ENCODE data around the gene MARCHF10. TPM values are rescaled to one million over a fixed set of nuclear protein-coding genes. Genes with fewer than 3 reads are reported as not detected.

MARCHF10 gene
- total and polyA plus RNA-seq, 2 of the 4 experiments (the other 2 are of a cell fraction) = 0.18 to 0.74 TPM

DNA sequence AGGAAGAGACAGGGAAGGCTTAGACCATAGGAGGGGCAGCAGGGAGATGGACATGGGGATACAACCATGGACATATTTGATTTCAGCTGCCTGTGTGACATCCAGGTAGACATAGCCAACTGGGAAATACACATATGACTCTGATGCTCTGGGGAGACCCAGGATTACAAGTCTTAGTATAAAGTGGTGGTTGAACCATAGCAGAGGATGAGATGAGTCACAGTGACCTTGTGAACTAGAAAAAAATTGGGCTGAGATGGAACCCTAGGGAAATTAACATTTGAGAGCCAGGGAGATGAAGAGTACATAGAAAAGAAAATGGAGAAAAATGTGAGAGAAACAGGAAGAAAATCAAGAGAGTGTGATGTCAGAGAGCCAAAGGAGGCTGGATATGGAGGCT is 10.2 kb downstream of the MARCHF10 start:
- no peaks in the 10 kb centered on the region for H4K20me1 ChIP-seq (ENCODE audit: insufficient read depth, low read length)
- no peak overlapping the region for H3K4me3 ChIP-seq (ENCODE audit: insufficient read depth, low read depth, low read length)
- 0 out of 2 replicates have a peak, but pooled peaks cover 2% of the 10 kb centered on the region for H3K9me1 ChIP-seq (ENCODE audit: insufficient read depth, low read length)
- H3K27me3 ChIP-seq (ENCODE audit: control insufficient read depth, insufficient read depth, low read length) = no peaks in the 10 kb centered on the region
- ATAC-seq (ENCODE audit: low read depth) (no peak; the same call in 1 of the 2 replicates), DNase-seq (peak; percentile 47)
- no TSS peak for BruUV-seq (replicated peaks)
- peaks cover 5% of the 10 kb centered on the region; the same call in 1 of the 2 replicates for H3K4me1 ChIP-seq (ENCODE audit: control insufficient read depth, insufficient read depth, low read length)
- no peak overlapping the region for H3K27ac ChIP-seq (ENCODE audit: insufficient read depth, low read length)
- dilution Hi-C loops (cut with HindIII; ENCODE audit: low sequenced_read_pairs, unreplicated experiment) = no loop called here
- peak overlapping the region; percentile 52; the same call in 1 of the 2 replicates for H2BK120ac ChIP-seq (ENCODE audit: low read depth, low read length)
- 0 out of 2 replicates have a peak overlapping the region, but pooled peaks have one; percentile 50 for H3K4ac ChIP-seq (ENCODE audit: low read depth, low read length)
- peak overlapping the region; percentile 89 for H2AK5ac ChIP-seq (ENCODE audit: low read depth, low read length)
- H3K9me3 ChIP-seq (ENCODE audit: control insufficient read depth, insufficient read depth, low read length) = no peaks in the 10 kb centered on the region
- H4K5ac ChIP-seq (ENCODE audit: low read depth, low read length) = no peak overlapping the region
- H3K79me1 ChIP-seq (ENCODE audit: low read depth in 1 of 2, low read length in 2 of 2) = no peaks in the 10 kb centered on the region
- no peak overlapping the region for H4K8ac ChIP-seq (ENCODE audit: low read depth in 2 of 2, low read length in 2 of 2)
- CTCF ChIA-PET = no interaction called here
- H4K91ac ChIP-seq (ENCODE audit: insufficient read depth, low read depth, low read length) = no peak overlapping the region
- H3K14ac ChIP-seq (replicated peaks; ENCODE audit: low read depth, low read length) = no peak overlapping the region; the same call in 1 of the 2 replicates
- H3K23ac ChIP-seq (ENCODE audit: low read depth, low read length) = no peak overlapping the region
- no peak overlapping the region for H2AK9ac ChIP-seq (replicated peaks; ENCODE audit: low read depth, low read length, poor library complexity)
- POLR2A ChIA-PET (ENCODE audit: unreplicated experiment) = no interaction called here
- no peaks in the 10 kb centered on the region for H3K36me3 ChIP-seq (ENCODE audit: control insufficient read depth, insufficient read depth, low read length)
- H3K18ac ChIP-seq (ENCODE audit: low read depth, low read length) = no peak overlapping the region
- in situ Hi-C loops (cut with MboI; ENCODE audit: low sequenced_read_pairs) = no loop called here
- no peak overlapping the region for H3K9ac ChIP-seq (ENCODE audit: low read depth, low read length)
- intact Hi-C loops (cut with micrococcal nuclease) = no loop called here
- peak overlapping the region; percentile 49; the same call in 2 of the 3 replicates for H2BK15ac ChIP-seq (ENCODE audit: low read depth, low read length)
- H2AFZ ChIP-seq (replicated peaks; ENCODE audit: low read length, poor library complexity) = no peak overlapping the region
- H2BK20ac ChIP-seq (ENCODE audit: low read depth, low read length) = peak overlapping the region; percentile 55; the same call in 1 of the 2 replicates
- TF ChIP-seq RFX5 (IDR thresholded peaks at IDR 0.05; ENCODE audit: low read depth, low read length) (no peak), MAZ (IDR thresholded peaks at IDR 0.05; ENCODE audit: borderline replicate concordance, low read depth, low read length) (no peak), MAFK (IDR thresholded peaks at IDR 0.05; ENCODE audit: low read depth, low read length) (no peak), CEBPB (IDR thresholded peaks at IDR 0.05; ENCODE audit: low read depth, low read length) (no peak), FOS (IDR thresholded peaks at IDR 0.05; ENCODE audit: low read depth, low read length) (no peak; the same call in 1 of the 2 replicates), NFE2L2 (IDR thresholded peaks at IDR 0.05; ENCODE audit: low read depth, low read length) (no peak), CHD1 (IDR thresholded peaks at IDR 0.05; ENCODE audit: low read depth, low read length) (no peak), MXI1 (IDR thresholded peaks at IDR 0.05; ENCODE audit: borderline replicate concordance, low read depth, low read length) (no peak), RCOR1 (IDR thresholded peaks at IDR 0.05; ENCODE audit: insufficient replicate concordance, low read length) (no peak), BHLHE40 (IDR thresholded peaks at IDR 0.05; ENCODE audit: low read depth, low read length) (no peak), RAD21 (IDR thresholded peaks at IDR 0.05; ENCODE audit: low read length) (no peak), POLR2A (IDR thresholded peaks at IDR 0.05; ENCODE audit: low read depth, low read length) (no peak), SMC3 (IDR thresholded peaks at IDR 0.05; ENCODE audit: low read depth, low read length) (no peak)
- TF ChIP-seq, protein P1, sequence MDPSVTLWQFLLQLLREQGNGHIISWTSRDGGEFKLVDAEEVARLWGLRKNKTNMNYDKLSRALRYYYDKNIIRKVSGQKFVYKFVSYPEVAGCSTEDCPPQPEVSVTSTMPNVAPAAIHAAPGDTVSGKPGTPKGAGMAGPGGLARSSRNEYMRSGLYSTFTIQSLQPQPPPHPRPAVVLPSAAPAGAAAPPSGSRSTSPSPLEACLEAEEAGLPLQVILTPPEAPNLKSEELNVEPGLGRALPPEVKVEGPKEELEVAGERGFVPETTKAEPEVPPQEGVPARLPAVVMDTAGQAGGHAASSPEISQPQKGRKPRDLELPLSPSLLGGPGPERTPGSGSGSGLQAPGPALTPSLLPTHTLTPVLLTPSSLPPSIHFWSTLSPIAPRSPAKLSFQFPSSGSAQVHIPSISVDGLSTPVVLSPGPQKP (IDR thresholded peaks at IDR 0.05; ENCODE audit: borderline replicate concordance, low read depth, low read length) = no peak
- TF ChIP-seq, protein P2, sequence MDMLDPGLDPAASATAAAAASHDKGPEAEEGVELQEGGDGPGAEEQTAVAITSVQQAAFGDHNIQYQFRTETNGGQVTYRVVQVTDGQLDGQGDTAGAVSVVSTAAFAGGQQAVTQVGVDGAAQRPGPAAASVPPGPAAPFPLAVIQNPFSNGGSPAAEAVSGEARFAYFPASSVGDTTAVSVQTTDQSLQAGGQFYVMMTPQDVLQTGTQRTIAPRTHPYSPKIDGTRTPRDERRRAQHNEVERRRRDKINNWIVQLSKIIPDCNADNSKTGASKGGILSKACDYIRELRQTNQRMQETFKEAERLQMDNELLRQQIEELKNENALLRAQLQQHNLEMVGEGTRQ (IDR thresholded peaks at IDR 0.05; ENCODE audit: low read depth, low read length) = no peak
- TF ChIP-seq, protein P3, sequence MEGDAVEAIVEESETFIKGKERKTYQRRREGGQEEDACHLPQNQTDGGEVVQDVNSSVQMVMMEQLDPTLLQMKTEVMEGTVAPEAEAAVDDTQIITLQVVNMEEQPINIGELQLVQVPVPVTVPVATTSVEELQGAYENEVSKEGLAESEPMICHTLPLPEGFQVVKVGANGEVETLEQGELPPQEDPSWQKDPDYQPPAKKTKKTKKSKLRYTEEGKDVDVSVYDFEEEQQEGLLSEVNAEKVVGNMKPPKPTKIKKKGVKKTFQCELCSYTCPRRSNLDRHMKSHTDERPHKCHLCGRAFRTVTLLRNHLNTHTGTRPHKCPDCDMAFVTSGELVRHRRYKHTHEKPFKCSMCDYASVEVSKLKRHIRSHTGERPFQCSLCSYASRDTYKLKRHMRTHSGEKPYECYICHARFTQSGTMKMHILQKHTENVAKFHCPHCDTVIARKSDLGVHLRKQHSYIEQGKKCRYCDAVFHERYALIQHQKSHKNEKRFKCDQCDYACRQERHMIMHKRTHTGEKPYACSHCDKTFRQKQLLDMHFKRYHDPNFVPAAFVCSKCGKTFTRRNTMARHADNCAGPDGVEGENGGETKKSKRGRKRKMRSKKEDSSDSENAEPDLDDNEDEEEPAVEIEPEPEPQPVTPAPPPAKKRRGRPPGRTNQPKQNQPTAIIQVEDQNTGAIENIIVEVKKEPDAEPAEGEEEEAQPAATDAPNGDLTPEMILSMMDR (conservative IDR thresholded peaks at IDR 0.05; ENCODE audit: low read depth, low read length) = no peak
- no peak overlapping the region for H3K4me2 ChIP-seq (ENCODE audit: low read depth, low read length)
- no peak overlapping the region for H3K56ac ChIP-seq (ENCODE audit: extremely low read depth, insufficient read depth, low read length)
- H2BK5ac ChIP-seq (ENCODE audit: low read depth, low read length, poor library complexity, severe bottlenecking) = no peak overlapping the region

Data from IMR-90 (cell line).